Panc1 (cell line): ENCODE measurements around the gene SRMS. TPM values are rescaled to one million over a fixed set of nuclear protein-coding genes. Genes with fewer than 3 reads are reported as not detected.

ENCODE experiments used
- ATAC-seq: fragments of 200-7000 bp; cut with Tn5 transposase; 2 replicates; pipeline ENCODE4 v1.9.1; 2020; ENCODE audit warnings: mild to moderate bottlenecking, moderate library complexity
- BruUV-seq: library from RNA; stranded (reverse); fragments of 400-500 nt; replicated peaks from 2 replicates; lab custom pipeline; 2021; lab: Mats Ljungman, UMichigan
- CTCF ChIA-PET: fragments of 300-600 bp; sonication (Branson Sonifier 250); formaldehyde crosslinking; loops from one replicate; lab custom pipeline; 2022; ENCODE audit warnings: antibody characterized with exemption; lab: Charles Lee
- POLR2A ChIA-PET: fragments of 300-600 bp; sonication (Branson Sonifier 250); formaldehyde crosslinking; loops from one replicate; lab custom pipeline; 2022; ENCODE audit warnings: antibody characterized with exemption; lab: Charles Lee
- DNase-seq: peaks from one replicate; pipeline ENCODE4 v3.0.0-alpha.2; 2010; ENCODE audit warnings: low read depth, low spot score
- H3K27ac ChIP-seq: 2 replicates; pipeline ENCODE4 v1.5.1; 2011; ENCODE audit warnings: mild to moderate bottlenecking, low read length, inconsistent platforms
- H3K27me3 ChIP-seq: fragments of 200-500 bp; sonication (Bioruptor generic); 2 replicates; pipeline ENCODE4 v1.6.0; 2014; ENCODE audit warnings: low read length, inconsistent platforms; ENCODE audit not compliant: control insufficient read depth, insufficient read depth
- H3K36me3 ChIP-seq: fragments of 200-500 bp; sonication (Bioruptor generic); 2 replicates; pipeline ENCODE4 v1.5.1; 2014; ENCODE audit warnings: inconsistent platforms, mild to moderate bottlenecking, low read length, moderate library complexity; ENCODE audit not compliant: control insufficient read depth, insufficient read depth
- H3K4me1 ChIP-seq: 2 replicates; pipeline ENCODE4 v1.5.1; 2011; ENCODE audit warnings: inconsistent platforms, mild to moderate bottlenecking, low read length, moderate library complexity; ENCODE audit not compliant: control insufficient read depth, insufficient read depth
- H3K4me3 ChIP-seq, 2 experiments: 2 replicates each; pipeline ENCODE4 v1.5.1; 2011 to 2012; ENCODE audit warnings: low read depth in 2 of 2, low read length in 2 of 2, mild to moderate bottlenecking in 2 of 2, inconsistent platforms in 1 of 2, moderate library complexity in 1 of 2
- H3K9me3 ChIP-seq: fragments of 200-500 bp; sonication (Bioruptor generic); 2 replicates; pipeline ENCODE4 v1.5.1; 2014; ENCODE audit warnings: low read depth, mild to moderate bottlenecking, inconsistent platforms, low read length, moderate library complexity; ENCODE audit not compliant: control insufficient read depth, insufficient read depth
- POLR2AphosphoS5 ChIP-seq: IDR thresholded peaks from 2 replicates; pipeline ENCODE4 v1.6.1; 2012; ENCODE audit warnings: mild to moderate bottlenecking, low read depth, low read length, moderate library complexity
- SIN3A ChIP-seq: IDR thresholded peaks from 2 replicates; pipeline ENCODE4 v1.6.1; 2012; ENCODE audit warnings: low read depth, mild to moderate bottlenecking, low read length, moderate library complexity, borderline replicate concordance; ENCODE audit not compliant: insufficient read depth
- TCF7L2 ChIP-seq: IDR thresholded peaks from 2 replicates; pipeline ENCODE4 v1.6.1; 2011; ENCODE audit warnings: mild to moderate bottlenecking, low read depth, low read length, inconsistent platforms
- in situ Hi-C: cut with HindIII; loops from 2 replicates; pipeline ENCODE4 v1.10.0; 2016; ENCODE audit warnings: low sequenced_read_pairs, low pct_unique_long_range_greater_than_20kb
- intact Hi-C: fragments of 100-400 bp; cut with micrococcal nuclease; formaldehyde crosslinking; loops from one replicate; pipeline ENCODE4 v1.10.0; 2022; ENCODE audit not compliant: unreplicated experiment
- total RNA-seq: library from RNA; stranded (reverse); gene quantifications from one replicate; pipeline ENCODE4 v1.2.1, GENCODE V29; 2021; ENCODE audit not compliant: unreplicated experiment
- TF ChIP-seq, protein P1 (sequence below), 2 experiments: IDR thresholded peaks; 2 replicates each; pipeline ENCODE4 v1.6.1; 2011 to 2012; ENCODE audit warnings: low read depth in 2 of 2, control low read depth in 1 of 2, low read length in 1 of 2, mild to moderate bottlenecking in 1 of 2, moderate library complexity in 1 of 2; ENCODE audit not compliant: insufficient read depth in 1 of 2
- TF ChIP-seq, protein P2 (sequence below): fragments of 450-650 bp; IDR thresholded peaks from 2 replicates; pipeline ENCODE4 v1.5.1; 2017; ENCODE audit warnings: mild to moderate bottlenecking

The SRMS gene
- total RNA-seq, 1 experiment from 2014 or later, result not detected

- Histone ChIP-seq H3K4me3 (peak overlapping the region; percentile 55 to 67), H3K9me3 (no peaks in the 10 kb centered on the region), H3K36me3 (no peaks in the 10 kb centered on the region), H3K27me3 (no peaks in the 10 kb centered on the region), H3K27ac (0 out of 2 replicates have a peak overlapping the region, but pooled peaks have one; percentile 51), H3K4me1 (peaks cover 8% of the 10 kb centered on the region)
- TF ChIP-seq SIN3A (no peak), POLR2AphosphoS5 (no peak), TCF7L2 (no peak)
- TF ChIP-seq, protein P1, sequence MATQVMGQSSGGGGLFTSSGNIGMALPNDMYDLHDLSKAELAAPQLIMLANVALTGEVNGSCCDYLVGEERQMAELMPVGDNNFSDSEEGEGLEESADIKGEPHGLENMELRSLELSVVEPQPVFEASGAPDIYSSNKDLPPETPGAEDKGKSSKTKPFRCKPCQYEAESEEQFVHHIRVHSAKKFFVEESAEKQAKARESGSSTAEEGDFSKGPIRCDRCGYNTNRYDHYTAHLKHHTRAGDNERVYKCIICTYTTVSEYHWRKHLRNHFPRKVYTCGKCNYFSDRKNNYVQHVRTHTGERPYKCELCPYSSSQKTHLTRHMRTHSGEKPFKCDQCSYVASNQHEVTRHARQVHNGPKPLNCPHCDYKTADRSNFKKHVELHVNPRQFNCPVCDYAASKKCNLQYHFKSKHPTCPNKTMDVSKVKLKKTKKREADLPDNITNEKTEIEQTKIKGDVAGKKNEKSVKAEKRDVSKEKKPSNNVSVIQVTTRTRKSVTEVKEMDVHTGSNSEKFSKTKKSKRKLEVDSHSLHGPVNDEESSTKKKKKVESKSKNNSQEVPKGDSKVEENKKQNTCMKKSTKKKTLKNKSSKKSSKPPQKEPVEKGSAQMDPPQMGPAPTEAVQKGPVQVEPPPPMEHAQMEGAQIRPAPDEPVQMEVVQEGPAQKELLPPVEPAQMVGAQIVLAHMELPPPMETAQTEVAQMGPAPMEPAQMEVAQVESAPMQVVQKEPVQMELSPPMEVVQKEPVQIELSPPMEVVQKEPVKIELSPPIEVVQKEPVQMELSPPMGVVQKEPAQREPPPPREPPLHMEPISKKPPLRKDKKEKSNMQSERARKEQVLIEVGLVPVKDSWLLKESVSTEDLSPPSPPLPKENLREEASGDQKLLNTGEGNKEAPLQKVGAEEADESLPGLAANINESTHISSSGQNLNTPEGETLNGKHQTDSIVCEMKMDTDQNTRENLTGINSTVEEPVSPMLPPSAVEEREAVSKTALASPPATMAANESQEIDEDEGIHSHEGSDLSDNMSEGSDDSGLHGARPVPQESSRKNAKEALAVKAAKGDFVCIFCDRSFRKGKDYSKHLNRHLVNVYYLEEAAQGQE (IDR thresholded peaks at IDR 0.05; ENCODE audit: insufficient read depth in 1 of 2, low read depth in 2 of 2, low read length in 1 of 2), result no peak
- TF ChIP-seq, protein P2, sequence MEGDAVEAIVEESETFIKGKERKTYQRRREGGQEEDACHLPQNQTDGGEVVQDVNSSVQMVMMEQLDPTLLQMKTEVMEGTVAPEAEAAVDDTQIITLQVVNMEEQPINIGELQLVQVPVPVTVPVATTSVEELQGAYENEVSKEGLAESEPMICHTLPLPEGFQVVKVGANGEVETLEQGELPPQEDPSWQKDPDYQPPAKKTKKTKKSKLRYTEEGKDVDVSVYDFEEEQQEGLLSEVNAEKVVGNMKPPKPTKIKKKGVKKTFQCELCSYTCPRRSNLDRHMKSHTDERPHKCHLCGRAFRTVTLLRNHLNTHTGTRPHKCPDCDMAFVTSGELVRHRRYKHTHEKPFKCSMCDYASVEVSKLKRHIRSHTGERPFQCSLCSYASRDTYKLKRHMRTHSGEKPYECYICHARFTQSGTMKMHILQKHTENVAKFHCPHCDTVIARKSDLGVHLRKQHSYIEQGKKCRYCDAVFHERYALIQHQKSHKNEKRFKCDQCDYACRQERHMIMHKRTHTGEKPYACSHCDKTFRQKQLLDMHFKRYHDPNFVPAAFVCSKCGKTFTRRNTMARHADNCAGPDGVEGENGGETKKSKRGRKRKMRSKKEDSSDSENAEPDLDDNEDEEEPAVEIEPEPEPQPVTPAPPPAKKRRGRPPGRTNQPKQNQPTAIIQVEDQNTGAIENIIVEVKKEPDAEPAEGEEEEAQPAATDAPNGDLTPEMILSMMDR, result no peak
- DNase-seq, result no peak
- in situ Hi-C loops, result no loop called here
- POLR2A ChIA-PET, result interaction anchor here (0.6 kb wide), 1 partner anchor 14 kb away, joined by 9 read pairs; no protein-coding TSS in a partner anchor
- ATAC-seq, result peak; percentile 71
- intact Hi-C loops, result no loop called here
- BruUV-seq, result no TSS peak
- CTCF ChIA-PET, result no interaction called here
These were observed 5.8 kb upstream of the SRMS start for GRCh38 chr20:63553251-63553932.

DNA sequence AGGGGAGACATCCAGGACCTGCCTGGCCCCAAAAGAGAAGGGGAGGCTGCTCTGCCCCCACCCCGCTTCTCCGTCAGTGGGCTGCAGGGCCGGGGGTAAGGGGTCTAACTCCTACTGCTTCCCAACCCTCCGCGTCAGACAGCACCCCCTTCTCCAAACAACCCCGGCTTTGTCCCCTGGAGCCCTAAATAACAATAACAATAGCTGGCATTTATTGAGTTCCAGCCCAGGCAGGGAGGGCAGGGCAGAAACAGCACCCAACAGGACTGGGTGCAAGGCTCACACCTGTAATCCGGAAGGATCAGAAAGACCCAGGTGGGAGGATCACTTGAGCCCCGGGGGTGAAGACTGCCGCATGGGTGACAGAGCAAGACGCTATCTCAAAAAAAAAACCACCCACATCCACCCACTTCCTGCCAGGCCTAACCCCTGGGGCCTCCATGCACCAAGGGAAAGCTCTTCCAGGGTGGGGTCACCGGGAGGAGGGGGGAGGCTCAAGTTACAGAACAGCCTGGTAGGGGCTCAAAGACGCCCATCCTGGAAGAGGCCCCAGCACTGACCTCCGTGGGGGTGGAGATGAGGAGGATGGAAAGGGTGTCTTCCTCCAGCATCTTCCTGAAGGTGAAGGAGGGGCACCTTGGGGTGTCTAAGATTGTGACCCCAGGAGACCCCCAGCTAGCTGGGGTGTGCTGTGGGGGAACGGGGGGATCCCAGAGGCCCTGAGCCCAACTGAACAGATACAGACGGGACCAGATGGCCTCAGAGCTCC is 5.1 kb upstream of the SRMS start:
- in situ Hi-C loops (no loop called here), intact Hi-C loops (no loop called here)
- H3K27me3 ChIP-seq, result no peaks in the 10 kb centered on the region
- no peak overlapping the region for H3K27ac ChIP-seq
- ATAC-seq, result no peak
- peaks cover 14% of the 10 kb centered on the region for H3K4me1 ChIP-seq
- CTCF ChIA-PET, result no interaction called here
- POLR2A ChIA-PET, result interaction anchor here (0.6 kb wide), 1 partner anchor 14 kb away, joined by 9 read pairs; no protein-coding TSS in a partner anchor
- no peak for DNase-seq
- H3K36me3 ChIP-seq, result no peaks in the 10 kb centered on the region
- BruUV-seq, result no TSS peak
- no peaks in the 10 kb centered on the region for H3K9me3 ChIP-seq
- peak overlapping the region in 1 of 2 experiments; percentile 20; a peak in 1 of 4 replicates for H3K4me3 ChIP-seq
- TF ChIP-seq POLR2AphosphoS5, result no peak
- TF ChIP-seq, protein P2, result no peak
- no peak for TF ChIP-seq TCF7L2
- no peak for TF ChIP-seq SIN3A
- TF ChIP-seq, protein P1 (IDR thresholded peaks at IDR 0.05; ENCODE audit: insufficient read depth in 1 of 2, low read depth in 2 of 2, low read length in 1 of 2), result no peak
